Renal cortical epithelial cell (primary cell): ENCODE data around the gene NCAM2. TPM values are rescaled to one million over a fixed set of nuclear protein-coding genes. Genes with fewer than 3 reads are reported as not detected.
"Not testable (repeated sequence)": the region's sequence is repeated elsewhere in the genome, so short reads cannot be mapped to it uniquely, and the experiment has no call there.

Experiments used
- DNase-seq: peaks from one replicate; pipeline ENCODE4 v3.0.0-alpha.2; 2011; ENCODE audit warnings: low read depth
- total RNA-seq: library from RNA; depleted of rRNA; stranded (reverse); fragments of >200 nt; gene quantifications from 2 replicates; pipeline ENCODE4 v1.2.3, GENCODE V29; 2014

Gene NCAM2
- total RNA-seq, 1 donor from 2014 or later: 0.10 TPM

DNA sequence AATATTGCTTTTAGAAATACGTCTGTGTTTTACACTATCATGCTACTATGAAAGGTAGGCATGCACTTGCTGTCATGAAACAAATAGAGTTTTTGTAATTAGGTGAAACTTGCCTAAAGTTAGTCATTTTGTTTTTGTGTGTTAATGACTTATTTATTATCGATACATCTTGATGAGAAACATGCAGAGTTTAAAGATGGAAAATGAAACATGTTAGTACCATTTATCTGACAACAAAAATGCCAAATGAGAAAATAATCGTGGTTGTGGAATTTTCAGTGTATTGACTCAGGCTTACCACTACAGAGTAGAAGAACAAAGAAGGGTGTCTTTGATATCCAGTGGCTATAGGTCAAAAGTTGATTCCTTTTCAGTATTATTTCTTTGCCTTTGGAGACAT lies 105.5 kb downstream of the NCAM2 start:
- DNase-seq: no peak

DNA sequence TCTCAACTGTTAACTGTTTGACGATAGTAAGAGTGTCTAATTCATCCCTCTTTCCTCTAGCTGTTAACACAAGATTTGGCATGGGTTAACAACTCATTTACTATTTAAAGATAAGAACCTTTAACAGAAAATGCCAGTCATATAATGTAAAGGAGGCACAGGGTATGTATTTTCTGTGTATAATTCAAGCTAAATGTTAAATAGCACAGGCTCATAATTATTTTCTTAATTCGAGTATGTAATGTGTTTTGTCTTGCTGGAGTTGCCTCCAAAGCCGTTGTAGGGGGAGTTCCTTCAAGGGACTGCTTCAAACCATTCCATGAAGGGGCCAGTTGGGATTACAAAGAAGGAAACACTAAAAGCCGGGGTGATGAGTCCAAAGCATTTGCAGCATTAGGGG lies 111.5 kb downstream of the NCAM2 start:
- DNase-seq: no peak

DNA sequence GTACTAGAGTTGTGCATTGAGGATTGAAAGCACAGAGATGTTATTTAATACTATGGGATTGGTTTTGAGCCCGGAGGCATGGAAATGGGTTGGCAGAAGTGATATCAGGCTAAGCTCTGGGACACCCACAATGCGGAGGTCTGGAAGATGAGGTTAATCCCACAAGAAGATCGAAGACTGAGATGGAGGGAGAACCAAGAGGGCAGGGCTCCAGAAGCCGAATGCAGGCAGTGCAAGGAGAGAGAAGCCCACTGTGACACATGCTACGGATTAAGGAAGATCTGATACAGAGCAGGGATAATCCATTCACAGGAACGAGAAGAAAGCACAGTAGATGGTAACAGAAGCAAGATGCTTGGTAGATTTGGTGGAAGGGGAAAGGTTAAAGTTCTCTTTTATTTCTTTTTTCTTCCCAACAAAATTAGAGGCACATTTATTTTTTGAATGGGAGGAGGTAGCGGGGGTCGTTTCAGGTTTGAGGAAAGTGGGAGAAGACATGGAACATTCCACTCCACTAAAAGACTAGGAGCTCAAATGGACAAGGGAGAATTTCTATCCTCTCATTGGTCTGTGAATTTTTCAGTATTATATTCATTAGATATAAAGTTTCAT lies 113.2 kb downstream of the NCAM2 start:
- DNase-seq: no peak

DNA sequence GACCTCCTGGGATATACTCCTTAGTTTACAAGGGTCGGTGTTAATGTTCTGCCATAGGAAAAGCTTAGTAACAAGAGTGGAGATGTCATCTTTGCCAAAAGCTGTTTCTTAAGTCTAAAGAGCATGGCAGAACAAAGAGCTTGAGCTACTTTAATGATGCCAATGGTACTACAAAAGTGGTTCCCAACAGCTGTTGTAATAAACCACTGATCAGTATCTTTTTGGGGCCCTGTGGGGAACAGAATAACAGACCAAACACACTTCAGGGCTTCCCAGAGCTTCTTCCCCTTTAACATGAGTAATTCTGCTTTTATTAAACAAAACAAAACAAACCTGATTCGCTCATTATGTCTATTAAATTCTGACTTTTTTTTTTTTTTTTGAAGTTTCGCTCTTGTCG lies 116.3 kb downstream of the NCAM2 start:
- no peak for DNase-seq

DNA sequence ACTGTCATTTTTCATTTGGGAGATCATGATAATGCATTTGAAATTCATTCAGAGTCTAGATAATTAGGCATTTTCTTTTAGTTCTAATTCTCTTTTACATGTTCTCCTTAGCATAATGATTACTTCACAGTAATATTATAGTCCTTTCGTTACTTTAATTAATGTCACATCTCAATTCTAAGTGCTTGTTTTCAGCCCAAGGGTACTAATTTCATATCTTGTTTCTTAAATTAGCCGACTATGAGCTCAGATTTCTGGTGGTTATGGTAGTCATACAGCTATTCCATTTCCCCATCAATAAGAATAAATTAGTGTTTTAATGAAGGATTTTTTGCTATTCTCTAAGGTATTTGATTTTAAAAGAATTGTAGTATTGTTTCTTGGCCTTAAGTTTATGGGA lies 120.9 kb downstream of the NCAM2 start:
- DNase-seq: no peak

DNA sequence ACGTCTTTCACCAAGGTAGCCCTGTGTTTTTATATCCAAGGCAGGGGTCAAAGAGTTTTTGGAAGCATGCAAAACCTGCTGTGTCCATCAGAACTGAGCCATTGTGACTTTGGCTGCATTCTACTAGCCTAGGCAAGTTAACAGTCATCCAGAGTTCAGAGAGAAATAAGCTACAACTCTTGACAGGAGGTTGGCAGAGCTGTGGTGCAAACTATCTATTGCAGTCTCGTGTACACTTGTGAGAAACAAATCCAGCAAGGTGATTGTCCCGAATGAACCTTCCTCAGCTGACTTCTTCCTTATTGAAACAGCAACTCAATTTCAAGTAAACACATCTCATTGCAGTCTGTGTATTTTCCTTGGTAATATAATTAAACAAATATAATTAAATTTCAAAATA lies 124.5 kb downstream of the NCAM2 start:
- DNase-seq: no peak

DNA sequence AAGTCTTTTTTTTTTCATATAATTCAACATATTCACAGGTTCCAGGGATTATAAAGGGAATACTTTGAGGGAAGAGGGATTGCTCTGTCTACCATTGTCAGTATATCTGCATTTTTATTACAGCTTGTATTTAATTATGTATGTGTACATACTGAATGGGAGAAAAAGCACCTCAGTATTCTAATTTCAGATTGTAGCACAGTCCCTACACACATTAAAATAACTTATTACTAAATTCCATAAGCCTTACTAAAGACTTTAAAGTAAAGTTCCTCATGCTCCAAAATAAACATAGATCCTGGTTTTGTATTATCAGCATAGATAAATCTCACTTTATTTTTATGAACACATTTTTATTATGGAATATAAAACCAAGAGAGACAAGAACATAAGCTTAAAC lies 134.2 kb downstream of the NCAM2 start:
- no peak for DNase-seq

DNA sequence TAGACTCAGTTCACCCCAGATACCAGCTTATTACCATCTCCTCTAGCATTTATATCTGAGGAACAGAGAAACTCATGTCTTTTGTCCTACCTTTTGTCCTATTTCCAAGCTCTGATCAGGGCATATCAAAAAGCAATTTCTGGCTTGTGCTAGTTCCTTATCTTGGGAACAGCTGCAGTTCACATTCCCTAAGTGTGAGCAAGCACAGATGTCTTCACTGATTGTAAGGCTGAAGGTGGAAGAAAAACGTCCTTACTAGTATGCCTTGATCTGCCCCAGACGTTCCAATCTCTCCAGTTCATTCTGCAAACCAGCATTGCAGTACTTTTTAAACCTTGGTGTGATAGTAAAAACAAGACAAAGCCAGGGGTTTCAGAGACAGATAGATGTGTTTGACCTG lies 139.8 kb downstream of the NCAM2 start:
- DNase-seq: no peak

DNA sequence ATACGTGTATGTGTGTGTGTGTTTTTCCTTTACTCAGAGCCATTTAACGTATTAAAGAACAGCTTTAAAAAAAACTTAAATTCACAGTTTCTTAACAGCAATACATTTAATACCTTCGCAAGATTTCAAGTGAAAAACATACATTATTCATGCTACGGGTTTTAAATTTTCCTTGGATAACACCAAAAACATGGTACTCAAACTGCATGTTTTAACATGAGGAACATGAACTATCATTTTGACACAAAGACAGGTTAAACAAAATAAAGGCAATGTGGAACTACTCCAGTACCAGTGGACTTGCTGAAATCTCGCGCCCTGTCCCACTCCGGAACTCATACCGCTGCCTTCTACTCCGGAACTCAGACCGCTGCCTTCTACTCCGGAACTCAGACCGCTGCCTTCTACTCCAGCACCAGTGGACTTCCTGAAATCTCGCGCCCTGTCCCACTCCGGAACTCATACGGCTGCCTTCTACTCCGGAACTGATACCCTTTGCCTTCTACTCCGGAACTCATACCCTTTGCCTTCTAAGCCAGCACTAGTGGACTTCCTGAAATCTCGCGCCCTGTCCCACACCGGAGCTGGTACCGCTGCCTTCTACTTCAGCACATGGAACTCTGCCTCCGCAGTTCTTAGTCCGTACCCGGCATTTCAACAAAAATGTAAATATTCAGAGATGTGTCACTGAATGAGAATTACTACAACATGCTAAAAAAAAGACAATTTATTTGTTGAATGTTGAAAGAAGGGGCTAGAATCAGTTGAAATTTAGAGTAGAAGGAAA lies 148.6 kb downstream of the NCAM2 start:
- no peak for DNase-seq

DNA sequence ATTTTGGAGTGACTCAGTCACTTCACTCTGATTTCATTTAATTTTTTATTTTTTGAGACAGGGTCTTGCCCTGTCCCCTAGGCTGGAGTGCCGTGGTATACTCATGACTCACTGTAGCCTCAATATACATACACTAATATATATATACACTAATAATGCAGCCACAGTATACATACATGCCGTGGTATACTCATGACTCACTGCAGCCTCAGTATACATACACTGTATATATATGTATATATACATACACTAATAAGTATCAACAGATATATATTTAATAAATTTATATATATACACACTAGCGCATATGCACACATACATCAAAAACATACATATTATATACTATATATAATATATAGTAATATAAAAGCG lies 149.2 kb downstream of the NCAM2 start:
- DNase-seq: no peak

DNA sequence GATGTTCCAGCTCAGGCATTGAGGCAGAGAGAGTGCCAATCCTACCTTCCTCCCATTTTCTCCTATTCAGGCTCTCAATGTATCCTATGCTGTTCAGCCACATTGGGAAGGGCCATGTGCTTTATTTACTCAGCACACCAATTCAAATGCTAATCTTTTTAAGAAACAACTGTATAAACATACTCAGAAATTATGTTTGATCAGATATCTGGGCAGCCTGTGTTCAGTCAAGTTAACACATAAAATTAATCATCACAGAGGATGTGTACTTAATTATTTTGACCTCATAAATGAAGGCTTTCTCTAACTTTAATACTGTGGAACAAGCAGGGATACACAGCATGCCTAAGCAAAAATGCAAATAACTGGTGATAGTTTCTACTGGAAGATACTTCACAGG lies 149.8 kb downstream of the NCAM2 start:
- no peak for DNase-seq

DNA sequence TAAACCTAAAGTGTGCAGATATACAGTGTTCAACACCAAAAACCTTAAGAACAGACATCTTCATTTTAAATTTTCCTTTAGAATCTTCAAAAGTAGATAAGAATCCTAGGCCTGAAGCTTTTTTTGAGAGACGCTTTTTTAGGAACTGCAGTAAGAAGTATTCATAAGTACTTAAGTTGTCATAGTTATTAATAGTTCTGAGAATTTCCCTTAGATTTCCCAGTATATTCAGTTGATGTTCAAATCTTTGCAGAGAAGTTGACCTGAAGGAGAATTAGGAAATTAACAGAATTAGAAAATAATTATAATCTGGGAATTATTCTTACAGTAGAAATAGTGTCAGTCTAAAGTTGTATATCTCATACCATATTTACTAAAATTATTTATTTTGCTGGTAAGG lies 150.3 kb downstream of the NCAM2 start:
- DNase-seq: no peak

DNA sequence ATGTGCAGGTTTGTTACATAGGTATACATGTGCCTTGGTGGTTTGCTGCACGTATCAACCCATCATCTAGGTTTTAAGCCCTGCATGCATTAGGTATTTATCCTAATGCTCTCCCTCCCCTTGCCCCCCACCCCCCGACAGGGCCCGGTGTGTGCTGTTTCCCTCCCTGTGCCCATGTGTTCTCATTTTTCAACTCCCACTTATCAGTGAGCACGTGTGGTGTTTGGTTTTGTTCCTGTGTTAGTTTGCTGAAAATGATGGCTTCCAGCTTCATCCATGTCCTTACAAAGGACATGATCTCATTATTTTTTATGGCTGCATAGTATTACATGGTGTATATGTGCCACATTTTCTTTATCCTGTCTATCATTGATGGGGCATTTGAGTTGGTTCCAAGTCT lies 151.2 kb downstream of the NCAM2 start:
- not testable (repeated sequence) for DNase-seq

DNA sequence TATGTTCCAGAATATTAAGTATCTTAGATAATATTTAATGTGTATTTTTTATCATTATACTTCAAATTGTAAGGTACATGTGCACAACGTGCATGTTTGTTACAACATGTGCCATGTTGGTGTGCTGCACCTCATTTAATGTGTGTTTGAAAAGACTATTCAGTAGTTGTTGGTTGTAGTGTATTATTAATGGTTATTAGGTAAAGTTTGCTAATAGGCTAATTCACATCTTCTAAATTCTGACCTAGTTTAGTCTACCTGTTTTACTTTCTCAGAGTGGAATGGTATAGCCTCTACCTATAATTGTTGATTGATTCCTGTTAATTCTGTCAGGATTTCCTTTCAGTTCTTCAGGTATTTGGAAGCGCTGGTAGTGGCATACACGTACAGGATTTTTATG lies 153.0 kb downstream of the NCAM2 start:
- DNase-seq: no peak

DNA sequence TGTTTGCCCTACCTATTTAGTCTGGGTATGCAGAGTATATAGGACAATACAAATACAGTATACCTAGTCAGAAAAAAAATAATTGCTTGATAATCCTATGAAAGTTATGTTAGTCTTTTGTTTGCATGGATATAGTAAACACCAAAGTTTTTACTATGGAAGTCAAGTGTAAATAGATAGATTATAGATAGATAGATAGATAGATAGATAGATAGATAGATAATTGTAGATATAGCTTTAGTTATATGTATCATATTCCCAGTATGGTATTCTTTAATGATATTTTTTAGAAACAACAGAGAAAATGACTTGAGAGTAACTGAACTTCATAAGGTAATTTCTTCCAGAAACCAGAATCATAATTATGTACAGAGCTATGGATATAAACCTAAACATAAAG lies 158.2 kb downstream of the NCAM2 start:
- DNase-seq: no peak

DNA sequence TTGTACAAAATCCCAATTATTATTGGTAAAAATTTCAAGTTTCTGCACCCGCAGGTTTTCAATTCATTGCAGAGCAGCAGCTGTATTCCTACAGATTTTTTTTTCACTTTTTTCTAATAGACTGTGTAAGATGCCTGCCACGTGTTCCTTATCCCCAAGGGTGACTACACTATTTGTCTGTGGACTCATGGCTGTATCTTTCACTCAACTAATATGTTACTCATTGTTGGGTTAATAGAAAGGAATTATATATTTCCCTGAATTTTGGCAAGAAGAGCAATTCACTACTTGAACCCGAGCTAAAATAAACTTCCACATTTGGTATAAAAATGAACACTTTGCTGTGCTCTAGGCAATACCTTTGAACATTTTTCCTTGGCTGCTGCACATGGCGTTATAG lies 158.7 kb downstream of the NCAM2 start:
- DNase-seq: no peak

DNA sequence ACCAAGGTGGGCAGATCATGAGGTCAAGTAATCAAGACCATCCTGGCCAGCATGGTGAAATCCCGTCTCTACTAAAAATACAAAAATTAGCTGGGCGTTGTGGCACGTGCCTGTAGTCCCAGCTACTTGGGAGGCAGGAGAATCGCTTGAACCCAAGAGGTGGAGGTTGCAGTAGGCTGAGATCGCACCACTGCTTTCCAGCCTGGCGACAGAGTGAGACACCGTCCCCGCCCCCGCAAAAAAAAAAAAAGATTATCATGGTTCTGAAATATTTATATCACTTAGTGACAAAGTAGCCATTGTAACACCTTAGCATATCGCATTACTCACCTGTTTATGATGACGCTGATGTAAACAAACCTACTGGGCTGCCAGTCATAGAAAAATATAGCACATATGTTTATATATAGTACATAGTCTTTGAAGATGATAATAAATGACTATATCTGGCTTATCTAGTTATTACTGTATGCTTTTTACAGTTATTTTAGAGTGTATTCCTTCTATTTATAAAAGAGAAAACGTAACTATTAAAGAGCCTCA lies 160.2 kb downstream of the NCAM2 start:
- no peak for DNase-seq

DNA sequence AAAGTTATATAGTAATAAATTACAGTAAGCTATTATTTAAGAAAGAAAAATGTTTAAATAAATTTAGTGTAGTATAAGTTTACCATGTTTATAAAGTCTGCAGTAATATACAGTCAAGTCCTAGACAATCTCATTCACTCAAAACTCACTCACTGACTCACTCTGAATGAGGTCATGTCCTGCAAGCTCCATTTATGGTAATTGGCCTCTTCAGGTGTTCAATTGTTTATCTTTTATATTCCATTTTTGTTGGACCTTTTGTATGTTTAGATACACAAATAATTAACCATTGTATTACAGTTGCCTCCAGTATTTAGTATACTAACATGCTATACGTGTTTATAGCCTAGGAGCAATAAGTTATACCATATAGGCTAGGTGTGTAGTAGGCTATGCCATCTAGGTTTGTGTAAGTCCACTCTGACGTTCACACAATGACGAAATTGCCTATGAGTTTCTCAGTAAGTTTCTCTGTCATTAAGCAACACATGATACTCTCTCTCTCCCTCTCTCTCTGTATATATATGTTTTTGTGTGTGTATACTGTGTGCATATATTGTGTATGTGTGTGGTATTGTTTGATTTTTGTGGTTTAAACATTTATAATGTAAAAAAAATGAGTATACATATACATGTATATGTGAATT lies 161.2 kb downstream of the NCAM2 start:
- DNase-seq: no peak

DNA sequence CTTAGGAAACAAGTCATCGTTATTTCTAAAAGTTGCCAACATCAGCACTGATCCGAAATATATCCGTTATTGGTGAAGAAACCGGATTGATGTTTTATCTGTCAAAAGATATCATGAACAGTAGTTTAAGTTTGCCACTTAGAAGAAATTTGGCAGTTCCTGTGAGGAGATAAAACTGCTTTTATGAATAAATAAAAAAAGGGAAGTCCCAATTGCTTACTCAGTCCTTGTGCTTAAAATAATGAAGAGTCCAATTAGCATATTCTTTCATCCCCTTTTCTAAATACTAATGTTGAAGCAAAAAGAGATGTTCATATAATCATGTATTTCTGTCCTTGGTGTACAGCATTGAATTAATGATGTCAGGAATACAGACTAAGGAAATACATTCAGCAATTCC lies 164.6 kb downstream of the NCAM2 start:
- DNase-seq: no peak

DNA sequence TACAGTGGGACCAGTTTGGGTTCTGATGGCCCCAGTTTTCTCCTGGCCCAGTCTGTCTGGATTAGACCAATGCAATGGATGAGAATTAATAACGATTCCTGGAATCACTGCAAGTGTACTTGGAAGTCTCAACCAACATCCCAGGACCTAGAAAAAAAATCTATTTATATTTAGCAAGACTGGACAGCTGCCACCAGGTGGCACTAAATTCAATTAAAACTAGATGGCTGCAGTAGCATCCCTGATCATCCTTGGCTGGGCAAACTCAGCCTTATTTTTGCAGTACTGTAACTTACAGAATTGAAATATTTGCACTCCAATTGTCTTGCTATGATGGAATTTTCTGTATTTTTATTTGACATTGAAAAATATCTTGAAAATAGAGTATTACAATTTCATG lies 165.7 kb downstream of the NCAM2 start:
- DNase-seq: peak; percentile 22

DNA sequence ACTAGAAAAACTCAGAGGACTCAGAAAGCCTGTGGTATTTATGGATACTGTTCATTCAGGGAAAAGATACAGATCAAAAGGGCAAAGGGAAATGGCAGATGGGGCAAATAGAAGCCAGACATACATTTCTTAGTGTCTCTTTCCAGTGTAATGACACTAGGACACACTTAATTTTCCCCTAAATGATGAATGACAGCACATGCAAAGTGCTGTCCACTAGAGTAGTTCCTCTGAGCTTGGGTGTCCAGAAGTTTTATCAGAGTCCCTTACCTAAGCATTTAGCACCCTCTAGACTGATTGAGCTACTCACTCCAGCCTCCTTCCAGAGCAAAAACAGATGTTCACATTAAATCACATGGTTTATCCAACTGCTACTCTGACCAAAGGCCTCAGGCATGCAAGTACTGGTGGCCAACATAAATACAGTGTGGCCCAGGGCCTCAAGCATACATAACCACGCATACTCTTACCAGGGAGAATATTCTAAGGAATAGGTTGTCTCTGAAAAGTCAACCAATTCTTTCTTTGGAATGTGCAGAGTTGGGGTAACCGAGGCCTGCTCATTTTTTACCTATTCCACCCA lies 166.9 kb downstream of the NCAM2 start:
- DNase-seq: no peak

DNA sequence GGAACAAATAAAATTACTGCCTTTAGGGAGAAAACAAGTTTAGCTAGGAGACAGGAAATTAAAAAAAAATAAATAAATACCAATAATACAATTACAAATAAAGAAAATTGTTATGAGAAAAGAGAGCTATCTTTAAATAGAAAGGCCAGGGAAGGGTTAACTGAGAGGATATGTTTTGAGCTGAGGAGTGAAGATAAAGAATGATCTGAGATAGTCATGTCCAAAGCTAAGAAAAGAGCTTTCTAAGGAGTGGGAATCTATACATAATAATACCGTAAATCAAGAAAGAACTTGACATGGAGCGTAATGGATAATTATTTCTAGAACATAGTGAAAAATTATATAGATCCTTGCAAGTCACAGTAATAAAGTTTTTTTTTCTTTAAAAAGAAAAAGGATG lies 176.5 kb downstream of the NCAM2 start:
- no peak for DNase-seq
